ENCODE measurements around the gene ERLIN1.

The ERLIN1 gene

DNA sequence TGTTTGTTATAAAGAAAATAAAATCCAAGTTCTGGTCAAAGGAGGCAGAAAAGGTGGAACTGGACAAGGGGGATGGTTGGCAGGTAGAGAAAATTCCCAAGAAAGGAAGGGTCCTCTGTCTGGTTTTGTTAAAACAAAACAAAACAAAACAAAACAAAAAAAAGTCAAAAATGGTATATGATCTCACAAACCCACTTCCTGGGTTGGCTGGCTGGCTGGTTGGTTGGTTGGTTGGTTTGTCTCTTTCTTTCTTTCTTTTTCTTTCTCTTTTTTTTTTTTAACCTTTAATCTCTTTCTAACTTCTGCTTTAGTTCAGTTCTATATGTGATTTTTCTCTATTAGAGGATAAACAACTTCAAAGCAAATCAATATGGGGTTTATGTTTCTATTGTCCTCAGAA is 63.0 kb downstream of the ERLIN1 start:
- H3K27me3 Mint-ChIP-seq (ENCODE audit: low read depth): no peaks in the 10 kb centered on the region
- no peaks in the 10 kb centered on the region for H3K4me1 Mint-ChIP-seq
- TF ChIP-seq, protein P1, sequence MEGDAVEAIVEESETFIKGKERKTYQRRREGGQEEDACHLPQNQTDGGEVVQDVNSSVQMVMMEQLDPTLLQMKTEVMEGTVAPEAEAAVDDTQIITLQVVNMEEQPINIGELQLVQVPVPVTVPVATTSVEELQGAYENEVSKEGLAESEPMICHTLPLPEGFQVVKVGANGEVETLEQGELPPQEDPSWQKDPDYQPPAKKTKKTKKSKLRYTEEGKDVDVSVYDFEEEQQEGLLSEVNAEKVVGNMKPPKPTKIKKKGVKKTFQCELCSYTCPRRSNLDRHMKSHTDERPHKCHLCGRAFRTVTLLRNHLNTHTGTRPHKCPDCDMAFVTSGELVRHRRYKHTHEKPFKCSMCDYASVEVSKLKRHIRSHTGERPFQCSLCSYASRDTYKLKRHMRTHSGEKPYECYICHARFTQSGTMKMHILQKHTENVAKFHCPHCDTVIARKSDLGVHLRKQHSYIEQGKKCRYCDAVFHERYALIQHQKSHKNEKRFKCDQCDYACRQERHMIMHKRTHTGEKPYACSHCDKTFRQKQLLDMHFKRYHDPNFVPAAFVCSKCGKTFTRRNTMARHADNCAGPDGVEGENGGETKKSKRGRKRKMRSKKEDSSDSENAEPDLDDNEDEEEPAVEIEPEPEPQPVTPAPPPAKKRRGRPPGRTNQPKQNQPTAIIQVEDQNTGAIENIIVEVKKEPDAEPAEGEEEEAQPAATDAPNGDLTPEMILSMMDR (IDR thresholded peaks at IDR 0.05; ENCODE audit: unreplicated experiment in 3 of 3): no peak
- H3K4me3 Mint-ChIP-seq: no peak overlapping the region
- H3K27ac Mint-ChIP-seq: no peak overlapping the region
- H3K36me3 Mint-ChIP-seq (ENCODE audit: low read depth): no peaks in the 10 kb centered on the region
- no peaks in the 10 kb centered on the region for H3K9me3 Mint-ChIP-seq

DNA sequence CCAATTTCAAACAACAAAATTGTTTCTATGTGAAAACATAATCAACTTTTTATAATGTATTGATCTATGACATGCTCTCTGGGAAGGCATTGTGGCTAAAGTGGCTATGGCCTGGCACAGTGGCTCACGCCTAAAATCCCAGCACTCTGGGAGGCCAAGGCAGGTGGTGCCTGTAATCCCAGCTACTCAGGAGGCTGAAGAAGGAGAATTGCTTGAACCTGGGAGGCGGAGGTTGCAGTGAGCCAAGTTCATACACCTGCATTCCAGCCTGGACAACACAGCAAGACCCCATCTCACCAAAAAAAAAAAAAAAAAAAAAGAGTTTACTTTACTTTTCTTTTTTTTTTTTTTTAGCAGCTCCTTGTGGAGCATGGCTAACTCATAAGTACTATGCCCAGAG is 65.3 kb downstream of the ERLIN1 start:
- TF ChIP-seq, protein P1 (IDR thresholded peaks at IDR 0.05; ENCODE audit: unreplicated experiment in 3 of 3): no peak
- no peak overlapping the region for H3K4me3 Mint-ChIP-seq
- no peaks in the 10 kb centered on the region for H3K36me3 Mint-ChIP-seq (ENCODE audit: low read depth)
- H3K27ac Mint-ChIP-seq: no peak overlapping the region
- H3K27me3 Mint-ChIP-seq (ENCODE audit: low read depth): no peaks in the 10 kb centered on the region
- no peaks in the 10 kb centered on the region for H3K4me1 Mint-ChIP-seq
- no peaks in the 10 kb centered on the region for H3K9me3 Mint-ChIP-seq

DNA sequence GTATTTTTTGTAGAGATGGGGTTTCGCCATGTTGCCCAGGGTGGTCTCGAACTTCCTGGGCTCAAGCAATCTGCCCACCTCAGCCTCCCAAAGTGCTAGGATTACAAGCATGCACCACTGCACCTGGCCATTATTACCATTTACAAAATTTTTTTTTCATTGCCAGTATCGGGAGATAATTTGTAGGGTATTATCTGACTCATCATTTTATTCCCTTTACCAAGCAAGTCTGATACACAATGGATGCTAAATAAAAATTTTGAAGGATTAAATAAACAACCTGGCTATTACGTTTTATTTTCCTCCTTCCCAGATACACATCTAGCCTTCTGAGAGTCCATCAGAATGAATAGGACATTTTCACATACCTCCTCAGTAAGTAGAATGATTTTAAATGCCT is 66.1 kb downstream of the ERLIN1 start:
- H3K27ac Mint-ChIP-seq: no peak overlapping the region
- H3K4me3 Mint-ChIP-seq: no peak overlapping the region

DNA sequence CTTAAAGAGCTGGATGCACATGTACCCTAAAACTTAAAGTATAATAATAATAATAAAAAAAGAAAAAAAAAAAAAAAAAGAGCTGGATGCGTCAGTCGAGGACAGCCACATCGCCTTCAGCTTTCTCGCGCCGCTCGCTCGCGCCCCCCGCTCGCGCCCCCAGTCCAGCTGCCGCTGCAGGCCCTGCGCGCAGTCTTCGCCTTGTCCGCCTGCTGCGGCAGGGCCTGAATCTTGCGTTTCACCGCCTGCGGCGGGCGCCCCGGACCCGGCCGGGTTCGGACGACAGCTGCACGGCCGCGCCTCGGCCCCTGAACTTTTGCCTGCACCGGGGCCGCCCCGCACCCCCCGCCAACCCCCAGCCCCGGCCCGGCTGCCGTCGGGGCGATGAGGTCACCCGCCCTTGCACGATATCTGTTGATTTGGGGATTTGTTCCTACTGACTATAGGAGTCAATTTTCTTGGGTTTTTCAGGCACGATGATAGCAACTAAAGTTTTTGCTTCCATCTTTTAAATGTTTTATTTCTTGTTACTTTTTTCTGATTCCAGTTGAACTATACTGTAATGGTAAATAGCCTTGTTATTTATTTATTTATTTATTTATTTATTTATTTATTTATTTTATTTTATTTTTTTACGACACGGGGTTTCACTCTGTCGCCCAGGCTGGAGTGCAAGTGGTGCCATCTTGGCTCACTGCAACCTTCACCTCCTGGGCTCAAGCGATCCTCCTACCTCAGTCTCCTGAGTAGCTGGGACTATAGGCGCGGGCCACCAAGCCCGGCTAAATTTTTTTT is 70.7 kb downstream of the ERLIN1 start:
- H3K36me3 Mint-ChIP-seq (ENCODE audit: low read depth): no peaks in the 10 kb centered on the region
- H3K27me3 Mint-ChIP-seq (ENCODE audit: low read depth): no peaks in the 10 kb centered on the region

More for the DNA sequence above, 66.1 kb downstream of the ERLIN1 start:
- H3K27me3 Mint-ChIP-seq (ENCODE audit: low read depth): no peaks in the 10 kb centered on the region
- TF ChIP-seq, protein P1 (IDR thresholded peaks at IDR 0.05; ENCODE audit: unreplicated experiment in 3 of 3): no peak
- no peaks in the 10 kb centered on the region for H3K9me3 Mint-ChIP-seq
- H3K4me1 Mint-ChIP-seq: no peaks in the 10 kb centered on the region
- no peaks in the 10 kb centered on the region for H3K36me3 Mint-ChIP-seq (ENCODE audit: low read depth)

DNA sequence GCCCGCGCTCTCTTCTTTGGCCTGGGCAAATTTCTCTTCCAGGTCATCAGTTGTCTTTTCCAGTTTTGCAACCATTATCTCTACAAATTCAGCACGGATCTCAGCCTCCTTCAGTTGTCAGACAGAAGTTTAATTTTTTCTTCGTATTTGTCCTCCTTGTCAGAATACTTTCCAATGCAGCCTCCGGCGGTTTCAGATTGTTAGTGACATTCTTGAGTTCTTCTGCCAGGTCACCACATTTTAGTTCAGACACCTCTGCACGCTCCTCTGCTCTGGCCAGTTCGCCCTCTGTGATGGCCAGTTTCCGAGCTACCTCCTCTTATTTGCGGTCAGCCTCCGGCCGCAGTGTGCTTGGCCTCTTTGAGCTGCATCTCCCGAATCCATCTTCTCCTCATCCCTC is 71.4 kb downstream of the ERLIN1 start:
- TF ChIP-seq, protein P1 (IDR thresholded peaks at IDR 0.05; ENCODE audit: unreplicated experiment in 3 of 3): no peak
- Mint-ChIP-seq H3K27ac (no peak overlapping the region), H3K27me3 (ENCODE audit: low read depth) (no peaks in the 10 kb centered on the region), H3K4me1 (peaks cover 6% of the 10 kb centered on the region), H3K9me3 (no peaks in the 10 kb centered on the region), H3K4me3 (no peak overlapping the region), H3K36me3 (ENCODE audit: low read depth) (no peaks in the 10 kb centered on the region)

More for the DNA sequence above, 70.7 kb downstream of the ERLIN1 start:
- peaks cover 6% of the 10 kb centered on the region for H3K4me1 Mint-ChIP-seq
- no peak overlapping the region for H3K4me3 Mint-ChIP-seq
- no peak overlapping the region for H3K27ac Mint-ChIP-seq
- TF ChIP-seq, protein P1 (IDR thresholded peaks at IDR 0.05; ENCODE audit: unreplicated experiment in 3 of 3): no peak
- H3K9me3 Mint-ChIP-seq: no peaks in the 10 kb centered on the region

DNA sequence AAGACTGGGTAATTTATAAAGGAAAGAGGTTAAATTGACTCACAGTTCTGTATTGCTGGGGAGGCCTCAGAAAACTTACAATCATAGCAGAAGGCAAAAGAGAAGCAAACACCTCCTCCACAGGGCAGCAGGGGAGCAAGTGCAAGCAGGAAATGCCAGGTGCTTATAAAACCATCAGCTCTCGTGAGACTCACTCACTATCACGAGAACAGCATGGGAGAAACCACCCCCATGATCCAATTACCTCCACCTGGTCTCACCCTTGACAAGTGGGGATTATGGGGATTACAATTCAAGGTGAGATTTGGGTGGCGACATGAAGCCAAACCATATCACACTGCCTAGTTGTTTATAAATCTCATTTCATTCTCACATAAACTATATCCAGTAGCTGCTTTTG is 76.2 kb downstream of the ERLIN1 start:
- Mint-ChIP-seq H3K27ac (no peak overlapping the region), H3K4me3 (no peak overlapping the region), H3K9me3 (peaks cover 5% of the 10 kb centered on the region), H3K27me3 (ENCODE audit: low read depth) (no peaks in the 10 kb centered on the region), H3K4me1 (peaks cover 6% of the 10 kb centered on the region), H3K36me3 (ENCODE audit: low read depth) (no peaks in the 10 kb centered on the region)
- TF ChIP-seq, protein P1 (IDR thresholded peaks at IDR 0.05; ENCODE audit: unreplicated experiment in 3 of 3): no peak
